Pancreas (tissue), 10 donors: ENCODE measurements around the gene PGR. TPM values are rescaled to one million over a fixed set of nuclear protein-coding genes. Genes with fewer than 3 reads are reported as not detected.

Source experiments
- ATAC-seq, 4 donors: fragments of 200-7000 bp; cut with Tn5 transposase; one replicate each; pipeline versions ENCODE4 v1.8.0 to v1.9.1; 2020; ENCODE audit warnings: mild to moderate bottlenecking in 4 of 4, moderate library complexity in 4 of 4
- DNase-seq, 6 donors: peaks; one replicate each; pipeline ENCODE4 v3.0.0-alpha.2; 2020
- FAIRE-seq: peaks from 2 replicates; lab custom pipeline; 2012; peaks lifted over from hg19 to GRCh38; lab: Jason Lieb, UNC
- H3K27ac ChIP-seq, 4 donors: fragments of 200-600 bp; sonication (generic); 1 replicate in 3 of 4; 2 replicates in 1 of 4; pipeline versions ENCODE4 v1.5.0 to v1.8.0; 2020
- H3K27me3 ChIP-seq, 4 donors: fragments of 200-600 bp; one replicate each; pipeline ENCODE4 v1.8.0; 2021
- H3K36me3 ChIP-seq, 3 donors: fragments of 200-600 bp; sonication (generic) in 1 of 3; one replicate each; pipeline versions ENCODE4 v1.5.0 to v1.8.0; 2020 to 2021
- H3K4me1 ChIP-seq, 3 donors: fragments of 200-600 bp; one replicate each; pipeline ENCODE4 v1.8.0; 2021
- H3K4me3 ChIP-seq, 4 donors: fragments of 200-600 bp; sonication (generic) in 2 of 4; one replicate each; pipeline versions ENCODE4 v1.5.0 to v1.8.0; 2020 to 2021
- H3K9me3 ChIP-seq, 4 donors: fragments of 200-600 bp; one replicate each; pipeline ENCODE4 v1.8.0; 2021
- WGBS, 2 donors: extraction: QIAGEN DNeasy Blood & Tissue Kit; methylation state at CpG; one replicate each; pipeline ENCODE4 v1.1.7; 2013; 5-methylcytosine and 5-hydroxymethylcytosine counted together
- intact Hi-C, 3 donors: fragments of 100-400 bp; cut with DNase I; formaldehyde crosslinking; loops; one replicate each; pipeline versions ENCODE4 v1.11.1 to v1.14.2; 2022
- polyA plus RNA-seq, 2 donors: library from polyadenylated mRNA; stranded (reverse); fragments of 200-250 nt; gene quantifications; one replicate each; pipeline ENCODE4 v1.2.3, GENCODE V29; 2013
- total RNA-seq, 6 donors: library from RNA; stranded (reverse); fragmentation: NEBNext Ultra II Directional in 4 of 6; extraction: Animal tissue kit (Norgen Biotek cat#: 25700) in 4 of 6; gene quantifications; one replicate each; pipeline versions ENCODE4 v1.2.1 to v1.2.4, GENCODE V29; 2021 to 2023
- TF ChIP-seq, protein P1 (sequence below), 4 donors: fragments of 200-600 bp; sonication (generic) in 3 of 4; IDR thresholded peaks; one replicate each; pipeline versions ENCODE4 v1.5.0 to v1.8.0; 2021; ENCODE audit warnings: antibody characterized with exemption in 4 of 4
- donor health status: healthy with polysubstance abuse.
- donor health status: DM: no; HTN: no; CAD: no; lungs with moderate emphysema.
- donor health status: DM: no; HTN: no; CAD: no.
- donor health status: control.
- donor health status: control.
- donor health status: Bipolar disorder and iron deficiency.
- donor health status: DM: yes; HTN: yes; CAD: no.
- donor health status: DM: no; HTN: no; CAD: no.
- donor health status: DM: no; HTN: no; CAD: no.
- donor health status: DM: yes; HTN: yes; CAD: no.

PGR gene
- total and polyA plus RNA-seq, 8 donors, result 0.23 to 1.9 (median 0.73) TPM

DNA sequence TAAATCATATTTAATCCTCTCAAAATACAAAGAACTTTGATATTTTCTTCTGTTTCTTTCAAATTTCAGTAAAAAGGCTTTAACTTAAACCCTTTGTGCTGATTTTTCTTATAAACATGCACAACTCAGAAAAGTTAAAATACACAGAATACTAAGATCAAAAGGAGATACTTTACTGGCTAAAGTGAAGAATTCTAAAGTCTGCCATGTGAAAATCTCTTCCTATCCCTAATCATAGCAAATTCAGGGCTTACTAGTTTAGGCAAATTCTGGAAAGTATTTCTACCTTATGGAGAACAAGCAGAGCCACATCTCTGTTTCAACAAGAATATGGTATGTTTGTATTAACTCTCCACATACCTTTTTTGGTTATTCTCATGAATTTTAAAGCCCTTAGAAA lies 96.6 kb downstream of the PGR start:
- no peaks in the 10 kb centered on the region for H3K9me3 ChIP-seq
- H3K4me3 ChIP-seq, result no peak overlapping the region
- no peak overlapping the region for H3K27ac ChIP-seq
- no peak for ATAC-seq
- no peaks in the 10 kb centered on the region for H3K36me3 ChIP-seq
- DNase-seq, result no peak
- no peaks in the 10 kb centered on the region for H3K4me1 ChIP-seq
- no peak for FAIRE-seq
- TF ChIP-seq, protein P1, sequence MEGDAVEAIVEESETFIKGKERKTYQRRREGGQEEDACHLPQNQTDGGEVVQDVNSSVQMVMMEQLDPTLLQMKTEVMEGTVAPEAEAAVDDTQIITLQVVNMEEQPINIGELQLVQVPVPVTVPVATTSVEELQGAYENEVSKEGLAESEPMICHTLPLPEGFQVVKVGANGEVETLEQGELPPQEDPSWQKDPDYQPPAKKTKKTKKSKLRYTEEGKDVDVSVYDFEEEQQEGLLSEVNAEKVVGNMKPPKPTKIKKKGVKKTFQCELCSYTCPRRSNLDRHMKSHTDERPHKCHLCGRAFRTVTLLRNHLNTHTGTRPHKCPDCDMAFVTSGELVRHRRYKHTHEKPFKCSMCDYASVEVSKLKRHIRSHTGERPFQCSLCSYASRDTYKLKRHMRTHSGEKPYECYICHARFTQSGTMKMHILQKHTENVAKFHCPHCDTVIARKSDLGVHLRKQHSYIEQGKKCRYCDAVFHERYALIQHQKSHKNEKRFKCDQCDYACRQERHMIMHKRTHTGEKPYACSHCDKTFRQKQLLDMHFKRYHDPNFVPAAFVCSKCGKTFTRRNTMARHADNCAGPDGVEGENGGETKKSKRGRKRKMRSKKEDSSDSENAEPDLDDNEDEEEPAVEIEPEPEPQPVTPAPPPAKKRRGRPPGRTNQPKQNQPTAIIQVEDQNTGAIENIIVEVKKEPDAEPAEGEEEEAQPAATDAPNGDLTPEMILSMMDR (IDR thresholded peaks at IDR 0.05), result no peak
- no peaks in the 10 kb centered on the region for H3K27me3 ChIP-seq
- intact Hi-C loops, result no loop called here

DNA sequence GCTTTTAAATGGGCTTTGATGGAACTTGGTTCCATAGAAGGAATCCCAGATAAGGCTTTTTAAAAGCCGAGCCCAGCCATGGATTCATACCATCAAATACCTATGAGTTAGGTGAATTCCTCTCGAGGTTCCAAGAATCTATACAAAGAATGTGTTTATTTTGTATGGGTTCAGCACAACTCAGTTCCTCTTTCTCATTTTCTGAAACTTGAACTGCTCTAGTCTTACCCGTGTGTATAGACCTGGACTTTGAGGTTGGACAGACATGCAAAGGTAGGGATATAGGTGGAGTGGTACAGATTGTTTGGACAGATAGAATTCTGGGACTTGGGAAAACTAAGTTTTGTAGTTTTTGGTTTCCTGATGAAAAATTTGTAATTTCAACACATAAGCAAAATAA lies 97.9 kb downstream of the PGR start:
- DNase-seq (no peak), FAIRE-seq (no peak), ATAC-seq (no peak)
- intact Hi-C loops, result no loop called here
- TF ChIP-seq, protein P1 (IDR thresholded peaks at IDR 0.05), result no peak
- no peaks in the 10 kb centered on the region for H3K9me3 ChIP-seq
- 52 to 65% methylated on average over 3 of the region's 3 CpGs for WGBS, 2 donors
- no peaks in the 10 kb centered on the region for H3K27me3 ChIP-seq
- no peak overlapping the region for H3K4me3 ChIP-seq
- H3K36me3 ChIP-seq, result no peaks in the 10 kb centered on the region
- H3K4me1 ChIP-seq, result no peaks in the 10 kb centered on the region
- H3K27ac ChIP-seq, result no peak overlapping the region

DNA sequence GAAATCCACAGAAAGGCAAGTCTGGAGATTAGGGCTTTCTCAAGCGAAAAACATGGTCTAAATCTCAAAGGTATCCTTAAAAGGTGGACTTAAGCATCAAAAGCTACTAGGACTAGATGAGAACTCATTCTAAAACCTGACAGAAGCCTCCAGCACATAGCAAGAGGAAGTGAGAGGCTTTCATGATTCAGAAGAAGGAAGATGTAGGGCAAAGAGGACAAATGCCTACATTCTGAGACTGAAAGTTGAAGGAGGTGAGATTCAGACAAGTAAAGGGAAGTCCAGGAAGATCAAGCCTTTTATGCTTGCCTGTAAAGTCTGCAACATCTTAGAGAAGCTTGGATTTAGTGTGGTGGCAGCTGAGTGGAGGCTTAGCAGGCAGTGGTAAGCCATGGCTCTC lies 98.9 kb downstream of the PGR start:
- 48 to 53% methylated on average over 1 of the region's 1 CpG for WGBS, 2 donors
- Histone ChIP-seq H3K27ac (no peak overlapping the region), H3K4me1 (no peaks in the 10 kb centered on the region), H3K4me3 (no peak overlapping the region), H3K9me3 (no peaks in the 10 kb centered on the region), H3K36me3 (no peaks in the 10 kb centered on the region), H3K27me3 (no peaks in the 10 kb centered on the region)
- TF ChIP-seq, protein P1 (IDR thresholded peaks at IDR 0.05), result no peak
- intact Hi-C loops, result no loop called here
- FAIRE-seq (no peak), ATAC-seq (no peak), DNase-seq (no peak)

DNA sequence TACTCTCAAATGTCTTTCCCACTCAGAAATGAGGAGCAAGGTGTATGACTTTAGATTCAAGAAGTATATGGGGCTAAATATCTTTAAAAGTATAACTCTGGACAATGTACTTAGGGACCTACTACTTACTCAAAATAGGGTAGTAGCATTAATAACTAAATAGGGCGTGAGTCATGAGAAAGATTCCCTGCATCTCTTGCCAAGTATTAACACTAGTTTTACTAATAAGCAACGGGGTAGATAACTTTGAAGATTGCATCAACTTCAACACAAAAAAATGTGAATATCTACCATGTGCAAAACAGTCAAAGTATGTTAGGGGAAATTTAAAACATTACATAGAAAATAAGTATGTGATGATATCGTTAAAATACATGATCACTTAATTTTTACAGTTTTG lies 99.6 kb downstream of the PGR start:
- Histone ChIP-seq H3K27me3 (no peaks in the 10 kb centered on the region), H3K4me1 (no peaks in the 10 kb centered on the region), H3K27ac (no peak overlapping the region), H3K9me3 (no peaks in the 10 kb centered on the region), H3K4me3 (no peak overlapping the region), H3K36me3 (no peaks in the 10 kb centered on the region)
- 56 to 66% methylated on average over 3 of the region's 3 CpGs for WGBS, 2 donors
- TF ChIP-seq, protein P1 (IDR thresholded peaks at IDR 0.05), result no peak
- intact Hi-C loops, result no loop called here
- ATAC-seq (no peak), DNase-seq (no peak), FAIRE-seq (no peak)

DNA sequence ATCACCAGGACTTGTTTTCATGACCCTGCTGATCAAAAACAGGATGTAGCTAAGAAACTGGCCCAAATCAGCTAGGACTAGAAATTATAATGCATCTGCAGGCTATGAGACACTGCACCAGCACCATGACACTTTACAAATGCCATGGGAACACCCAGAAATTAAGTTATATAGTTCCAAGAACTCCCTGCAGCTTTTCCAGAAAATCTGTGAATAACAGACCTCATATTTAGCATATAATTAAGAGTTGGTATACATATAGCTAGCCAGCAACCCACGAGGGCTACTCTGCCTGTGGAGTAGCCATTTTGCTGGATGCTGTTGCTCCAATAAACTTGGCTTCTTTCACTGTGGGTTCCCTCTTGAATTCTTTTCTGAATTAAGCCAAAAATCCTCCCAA lies 101.0 kb downstream of the PGR start:
- Histone ChIP-seq H3K4me1 (no peaks in the 10 kb centered on the region), H3K36me3 (no peaks in the 10 kb centered on the region), H3K4me3 (no peak overlapping the region), H3K27me3 (no peaks in the 10 kb centered on the region), H3K9me3 (no peaks in the 10 kb centered on the region), H3K27ac (no peak overlapping the region)
- 19 to 24% methylated on average over 1 of the region's 1 CpG for WGBS, 2 donors
- intact Hi-C loops, result no loop called here
- DNase-seq (no peak), FAIRE-seq (no peak), ATAC-seq (no peak)
- TF ChIP-seq, protein P1 (IDR thresholded peaks at IDR 0.05), result no peak
